Measurements from ENCODE around the gene WARS2. TPM values are rescaled to one million over a fixed set of nuclear protein-coding genes. Genes with fewer than 3 reads are reported as not detected.

The WARS2 gene
- total and polyA plus RNA-seq, 4 donors: 4.6 to 33.2 (median 11.3) TPM

GRCh38 chr1:118989006-118989815, 151.2 kb downstream of the WARS2 start:
- DNase-seq: peak; percentile 50 to 66 (median 60)
- Histone ChIP-seq H3K4me3 (no peak overlapping the region), H3K4me1 (ENCODE audit: control insufficient read depth in 5 of 5, insufficient read depth in 5 of 5, low read length in 5 of 5) (peaks cover 0 to 45% (median 7%) of the 10 kb centered on the region in 5 donors), H3K36me3 (ENCODE audit: control insufficient read depth in 4 of 4, insufficient read depth in 4 of 4, low read length in 4 of 4) (no peaks in the 10 kb centered on the region), H3K9ac (ENCODE audit: insufficient read depth in 1 of 2, low read length in 2 of 2) (no peak overlapping the region), H3K9me3 (ENCODE audit: control insufficient read depth in 4 of 4, insufficient read depth in 3 of 4, low read length in 3 of 4) (peaks cover 0 to 30% (median 0%) of the 10 kb centered on the region in 4 donors), H3K27me3 (ENCODE audit: control insufficient read depth in 3 of 3, insufficient read depth in 3 of 3, low read length in 2 of 3) (peaks cover 20 to 100% (median 95%) of the 10 kb centered on the region in 3 donors), H3K27ac (ENCODE audit: low read depth in 1 of 2, low read length in 1 of 2) (no peak overlapping the region)
- TF ChIP-seq CTCF (IDR thresholded peaks at IDR 0.05; ENCODE audit: control extremely low read depth, extremely low read depth): no peak
- no peak for ATAC-seq (ENCODE audit: insufficient read depth, low FRiP score)
- 10 to 16% methylated on average over 44 of the region's 44 CpGs for WGBS, 2 donors

GRCh38 chr1:118988186-118989005, 152.1 kb downstream of the WARS2 start, which contains the start of gene TBX15:
Gene TBX15, minus strand, starts transcription at chr1:118988343. Its CDS starts 548 bp downstream, at chr1:118987795.
- ATAC-seq (ENCODE audit: insufficient read depth, low FRiP score): no peak
- H3K4me3 ChIP-seq: peak within 1 kb of the TSS; percentile 9
- H3K4me1 ChIP-seq (ENCODE audit: control insufficient read depth in 5 of 5, insufficient read depth in 5 of 5, low read length in 5 of 5): peaks cover 0 to 48% (median 13%) of the 10 kb centered on the region in 5 donors
- H3K27me3 ChIP-seq (ENCODE audit: control insufficient read depth in 3 of 3, insufficient read depth in 3 of 3, low read length in 2 of 3): peaks cover 20 to 100% (median 95%) of the 10 kb centered on the region in 3 donors
- no peak within 1 kb of the TSS for H3K9ac ChIP-seq (ENCODE audit: insufficient read depth in 1 of 2, low read length in 2 of 2)
- WGBS, 2 donors: 11 to 14% methylated on average over 31 of the region's 31 CpGs
- no peak for TF ChIP-seq CTCF (IDR thresholded peaks at IDR 0.05; ENCODE audit: control extremely low read depth, extremely low read depth)
- H3K36me3 ChIP-seq (ENCODE audit: control insufficient read depth in 4 of 4, insufficient read depth in 4 of 4, low read length in 4 of 4): no peaks in the 10 kb centered on the region
- H3K9me3 ChIP-seq (ENCODE audit: control insufficient read depth in 4 of 4, insufficient read depth in 3 of 4, low read length in 3 of 4): peaks cover 0 to 29% (median 0%) of the 10 kb centered on the region in 4 donors
- H3K27ac ChIP-seq (ENCODE audit: low read depth in 1 of 2, low read length in 1 of 2): no peak within 1 kb of the TSS
- DNase-seq: peak in 2 of 3 donors; percentile 33 to 53

GRCh38 chr1:118987468-118988185, 152.8 kb downstream of the WARS2 start:
- no peak for ATAC-seq (ENCODE audit: insufficient read depth, low FRiP score)
- DNase-seq: peak in 2 of 3 donors; percentile 53 to 64
- WGBS, 2 donors: 2 to 5% methylated on average over 64 to 65 of the region's 65 CpGs
- H3K4me1 ChIP-seq (ENCODE audit: control insufficient read depth in 5 of 5, insufficient read depth in 5 of 5, low read length in 5 of 5): peaks cover 0 to 44% (median 13%) of the 10 kb centered on the region in 5 donors
- H3K9ac ChIP-seq (ENCODE audit: insufficient read depth in 1 of 2, low read length in 2 of 2): no peak overlapping the region
- TF ChIP-seq CTCF (IDR thresholded peaks at IDR 0.05; ENCODE audit: control extremely low read depth, extremely low read depth): no peak
- peaks cover 24 to 100% (median 95%) of the 10 kb centered on the region in 3 donors for H3K27me3 ChIP-seq (ENCODE audit: control insufficient read depth in 3 of 3, insufficient read depth in 3 of 3, low read length in 2 of 3)
- H3K27ac ChIP-seq (ENCODE audit: low read depth in 1 of 2, low read length in 1 of 2): no peak overlapping the region
- H3K36me3 ChIP-seq (ENCODE audit: control insufficient read depth in 4 of 4, insufficient read depth in 4 of 4, low read length in 4 of 4): no peaks in the 10 kb centered on the region
- peaks cover 0 to 31% (median 0%) of the 10 kb centered on the region in 4 donors for H3K9me3 ChIP-seq (ENCODE audit: control insufficient read depth in 4 of 4, insufficient read depth in 3 of 4, low read length in 3 of 4)
- peak overlapping the region; percentile 9 for H3K4me3 ChIP-seq
